GM10266 (cell line): Measurements from ENCODE around the gene HOXB6.

Experiments used
- DNase-seq: peaks from one replicate; pipeline ENCODE4 v3.0.0; 2012; ENCODE audit errors: extremely low spot score
- TF ChIP-seq, protein P1 (sequence below): IDR thresholded peaks from 2 replicates; pipeline ENCODE4 v1.5.1; 2012; ENCODE audit warnings: mild to moderate bottlenecking, low read depth; ENCODE audit not compliant: control insufficient read depth, insufficient read depth; ENCODE audit errors: missing control alignments

Gene HOXB6

GRCh38 chr17:48571826-48572417 lies 32.9 kb downstream of the HOXB6 start:
- TF ChIP-seq, protein P1, sequence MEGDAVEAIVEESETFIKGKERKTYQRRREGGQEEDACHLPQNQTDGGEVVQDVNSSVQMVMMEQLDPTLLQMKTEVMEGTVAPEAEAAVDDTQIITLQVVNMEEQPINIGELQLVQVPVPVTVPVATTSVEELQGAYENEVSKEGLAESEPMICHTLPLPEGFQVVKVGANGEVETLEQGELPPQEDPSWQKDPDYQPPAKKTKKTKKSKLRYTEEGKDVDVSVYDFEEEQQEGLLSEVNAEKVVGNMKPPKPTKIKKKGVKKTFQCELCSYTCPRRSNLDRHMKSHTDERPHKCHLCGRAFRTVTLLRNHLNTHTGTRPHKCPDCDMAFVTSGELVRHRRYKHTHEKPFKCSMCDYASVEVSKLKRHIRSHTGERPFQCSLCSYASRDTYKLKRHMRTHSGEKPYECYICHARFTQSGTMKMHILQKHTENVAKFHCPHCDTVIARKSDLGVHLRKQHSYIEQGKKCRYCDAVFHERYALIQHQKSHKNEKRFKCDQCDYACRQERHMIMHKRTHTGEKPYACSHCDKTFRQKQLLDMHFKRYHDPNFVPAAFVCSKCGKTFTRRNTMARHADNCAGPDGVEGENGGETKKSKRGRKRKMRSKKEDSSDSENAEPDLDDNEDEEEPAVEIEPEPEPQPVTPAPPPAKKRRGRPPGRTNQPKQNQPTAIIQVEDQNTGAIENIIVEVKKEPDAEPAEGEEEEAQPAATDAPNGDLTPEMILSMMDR = no peak

DNA sequence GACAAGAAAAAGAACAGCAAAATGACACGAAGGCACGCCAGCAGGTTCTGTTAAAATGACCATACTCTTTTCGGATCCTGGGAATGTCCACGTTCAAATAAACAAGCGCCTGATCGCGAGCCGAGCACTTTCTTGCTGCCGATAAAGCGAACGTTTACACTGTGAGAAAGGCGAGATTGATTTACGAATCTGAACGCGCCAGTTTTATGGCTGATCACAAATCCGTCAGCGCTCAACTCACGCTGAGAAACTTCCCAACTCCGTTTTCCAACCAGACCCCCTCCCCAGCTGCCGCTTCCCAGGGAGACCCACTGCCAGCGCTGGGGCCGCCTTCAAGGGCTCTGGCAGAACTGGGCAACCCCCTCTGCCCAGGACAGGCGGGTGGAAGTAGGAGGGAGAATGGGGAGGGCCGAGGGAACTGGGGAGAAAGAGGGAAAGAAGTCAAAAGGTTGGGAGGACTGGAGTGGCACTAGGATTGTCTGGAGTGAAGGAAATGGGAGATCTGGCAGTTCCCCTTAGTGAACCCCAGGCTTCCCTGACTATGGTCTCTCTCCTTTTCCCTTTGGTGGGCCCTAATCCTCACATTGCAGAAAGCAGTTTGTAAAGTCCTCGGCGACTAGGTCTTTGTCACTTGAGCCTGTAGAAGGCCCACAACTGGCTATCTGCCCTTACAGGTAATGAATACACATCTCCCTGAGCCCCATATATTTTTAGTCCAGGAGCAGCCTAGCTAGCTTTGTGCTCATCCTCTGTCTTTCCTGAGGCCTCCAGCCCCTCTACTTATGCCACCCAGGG lies 33.6 kb downstream of the HOXB6 start:
- no peak for DNase-seq
- TF ChIP-seq, protein P1 = no peak

More at GRCh38 chr17:48571826-48572417, 32.9 kb downstream of the HOXB6 start:
- DNase-seq = no peak

DNA sequence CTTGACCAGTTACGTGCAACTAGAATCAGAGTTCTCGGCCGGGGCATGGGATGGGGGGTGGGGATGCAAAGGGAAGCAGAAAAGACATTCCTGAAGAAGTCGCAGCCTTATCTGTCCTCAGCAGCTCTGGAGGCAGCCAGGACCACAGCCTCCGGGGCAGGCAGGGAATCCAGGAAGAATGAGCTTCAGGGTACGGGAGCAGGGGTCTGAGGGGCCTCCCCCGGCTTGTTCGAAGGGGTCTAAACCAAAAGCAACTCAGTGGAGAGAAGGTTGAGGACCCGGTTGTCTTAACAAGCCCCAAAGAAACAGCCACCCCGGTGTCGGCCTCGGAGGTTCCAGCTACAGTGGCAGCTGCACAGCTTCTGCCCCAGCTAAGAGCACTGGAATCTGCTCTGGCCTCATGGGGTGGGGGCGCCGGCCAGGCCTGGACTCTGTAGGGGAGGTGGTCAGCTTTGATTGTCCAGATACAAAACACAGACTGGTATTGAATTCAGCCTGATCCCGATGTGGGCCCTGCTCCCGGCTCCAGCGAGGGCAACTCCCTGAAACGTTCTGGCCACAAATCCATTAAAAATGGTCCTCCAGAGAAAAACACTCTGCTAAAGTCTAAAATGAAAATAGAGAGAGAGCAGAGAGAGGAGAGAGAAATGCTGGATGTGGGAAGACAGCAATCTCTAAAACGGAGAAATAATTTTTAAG lies 34.3 kb downstream of the HOXB6 start:
- TF ChIP-seq, protein P1 = no peak
- DNase-seq = no peak

DNA sequence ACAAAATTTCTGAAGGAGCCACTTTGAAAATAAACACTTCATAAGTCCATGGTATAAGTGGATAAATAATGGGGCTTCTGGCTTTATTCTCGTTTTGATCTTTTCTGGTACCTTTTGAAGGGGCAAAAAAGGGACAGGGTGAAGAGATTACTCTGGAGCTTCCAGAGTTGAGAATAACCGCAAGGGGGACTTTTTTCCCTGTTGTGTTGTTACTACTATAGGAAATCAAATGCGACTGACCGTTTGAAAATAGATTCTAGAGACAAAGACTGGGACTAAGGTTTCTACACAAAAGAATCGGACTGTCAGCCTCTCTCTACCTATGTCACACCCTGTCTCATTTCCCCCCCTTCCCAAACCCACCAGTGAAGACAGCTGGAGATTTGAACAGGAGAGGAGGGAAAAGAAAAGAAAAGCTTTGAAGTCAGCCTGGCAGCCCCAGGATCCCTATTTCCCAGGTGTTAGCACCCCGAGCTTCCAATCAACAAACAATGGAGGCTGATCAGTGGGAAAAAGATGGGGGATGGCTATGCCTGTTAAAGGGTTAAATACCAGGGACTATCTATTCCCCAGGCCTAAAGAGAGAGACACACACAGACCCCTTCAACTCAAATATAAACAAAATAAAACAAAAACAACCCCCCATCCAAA lies 35.0 kb downstream of the HOXB6 start:
- no peak for DNase-seq
- TF ChIP-seq, protein P1 = no peak

- TF ChIP-seq, protein P1 = no peak
- DNase-seq = no peak
These were observed 35.6 kb downstream of the HOXB6 start for GRCh38 chr17:48569240-48569582.

DNA sequence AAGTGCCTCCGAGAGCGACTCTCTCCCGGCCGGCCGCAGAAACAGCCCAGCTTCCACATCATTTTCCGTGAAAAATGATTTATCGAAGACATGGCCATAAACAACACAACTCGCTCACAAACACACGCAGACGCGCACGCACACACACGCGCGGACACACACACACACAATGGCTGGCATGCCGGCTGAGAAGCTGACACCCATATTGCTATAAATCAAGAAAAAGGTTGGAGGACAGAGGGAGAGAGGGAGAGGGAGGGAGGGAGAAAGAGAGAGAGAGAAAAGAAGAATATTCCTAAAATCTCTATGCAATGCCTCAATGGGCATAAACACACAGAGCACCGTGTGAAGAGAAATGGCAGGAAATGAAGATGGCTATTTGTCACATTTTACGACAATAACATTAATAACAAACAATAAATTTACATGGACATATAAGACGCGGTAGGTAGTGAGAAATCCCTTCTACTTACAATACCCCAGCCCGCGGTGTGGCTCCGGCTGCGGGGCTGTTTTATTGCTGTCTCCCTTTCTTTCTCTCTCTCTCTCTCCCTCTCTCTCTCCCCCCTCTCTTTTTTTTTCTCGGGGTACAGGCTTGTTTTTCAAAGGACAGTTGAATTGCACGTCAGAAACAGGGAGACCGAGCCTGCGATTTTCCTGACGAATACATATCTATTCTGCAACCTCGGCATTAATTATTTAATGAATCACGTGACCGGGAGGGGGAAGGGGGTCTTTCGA lies 36.1 kb downstream of the HOXB6 start:
- TF ChIP-seq, protein P1 = no peak
- no peak for DNase-seq
